HepG2 (cell line): ENCODE results near the gene ABCA2. TPM values are rescaled to one million over a fixed set of nuclear protein-coding genes. Genes with fewer than 3 reads are reported as not detected.

ENCODE experiments used
- CAMTA2 ChIP-seq: sonication (generic); formaldehyde crosslinking; IDR thresholded peaks from 2 replicates; pipeline ENCODE4 v1.4.0; 2020; ENCODE audit warnings: mild to moderate bottlenecking, missing genetic modification reagents, borderline replicate concordance
- E2F1 ChIP-seq: sonication (generic); formaldehyde crosslinking; IDR thresholded peaks from 2 replicates; pipeline ENCODE4 v1.5.0; 2020; ENCODE audit warnings: missing genetic modification reagents
- ELF1 ChIP-seq: sonication (generic); formaldehyde crosslinking; IDR thresholded peaks from 2 replicates; pipeline ENCODE4 v1.4.0; 2020; ENCODE audit warnings: missing genetic modification reagents
- HBP1 ChIP-seq: IDR thresholded peaks from 2 replicates; pipeline ENCODE4 v1.6.1; 2016; ENCODE audit warnings: low read depth, control low read depth
- HIVEP1 ChIP-seq: sonication (generic); formaldehyde crosslinking; IDR thresholded peaks from 2 replicates; pipeline ENCODE4 v1.4.0; 2020; ENCODE audit warnings: mild to moderate bottlenecking, missing genetic modification reagents
- HMG20B ChIP-seq: conservative IDR thresholded peaks from 2 replicates; pipeline ENCODE4 v1.6.1; 2016; ENCODE audit warnings: missing genetic modification reagents, missing compliant biosample characterization
- HOXA5 ChIP-seq: sonication (generic); formaldehyde crosslinking; IDR thresholded peaks from 2 replicates; pipeline ENCODE4 v1.4.0; 2020; ENCODE audit warnings: missing genetic modification reagents
- KMT2A ChIP-seq: sonication (generic); formaldehyde crosslinking; IDR thresholded peaks from 2 replicates; pipeline ENCODE4 v1.4.0; 2020; ENCODE audit warnings: missing genetic modification reagents
- MAFF ChIP-seq: IDR thresholded peaks from 2 replicates; pipeline ENCODE4 v1.6.1; 2011; ENCODE audit warnings: low read depth, low read length, improper control_type of control experiment
- MXD1 ChIP-seq: sonication (generic); formaldehyde crosslinking; IDR thresholded peaks from 2 replicates; pipeline ENCODE4 v1.4.0; 2020; ENCODE audit warnings: mild to moderate bottlenecking, missing genetic modification reagents
- PREB ChIP-seq: sonication (generic); formaldehyde crosslinking; IDR thresholded peaks from 2 replicates; pipeline ENCODE4 v1.4.0; 2020; ENCODE audit warnings: missing genetic modification reagents
- PRMT3 ChIP-seq: sonication (generic); formaldehyde crosslinking; IDR thresholded peaks from 2 replicates; pipeline ENCODE4 v1.8.1; 2022; ENCODE audit warnings: low read depth, mild to moderate bottlenecking, moderate library complexity, missing genetic modification reagents, borderline replicate concordance
- TFAP4 ChIP-seq: sonication (generic); IDR thresholded peaks from 2 replicates; pipeline ENCODE4 v1.6.1; 2016; ENCODE audit warnings: low read depth, borderline replicate concordance
- U2AF2 ChIP-seq: fragments of 200-400 bp; formaldehyde crosslinking; IDR thresholded peaks from 2 replicates; pipeline ENCODE4 v1.6.1; 2017; ENCODE audit warnings: low read depth, mild to moderate bottlenecking, low read length
- YEATS4 ChIP-seq: sonication (generic); formaldehyde crosslinking; IDR thresholded peaks from 2 replicates; pipeline ENCODE4 v1.4.0; 2020; ENCODE audit warnings: missing genetic modification reagents, borderline replicate concordance
- ZBTB33 ChIP-seq: sonication (generic); formaldehyde crosslinking; IDR thresholded peaks from 2 replicates; pipeline ENCODE4 v1.4.0; 2020; ENCODE audit warnings: missing genetic modification reagents
- ZBTB46 ChIP-seq: sonication (generic); formaldehyde crosslinking; IDR thresholded peaks from 2 replicates; pipeline ENCODE4 v1.4.0; 2020; ENCODE audit warnings: mild to moderate bottlenecking, missing genetic modification reagents, borderline replicate concordance
- ZFP90 ChIP-seq: sonication (generic); formaldehyde crosslinking; IDR thresholded peaks from 2 replicates; pipeline ENCODE4 v1.8.0; 2022; ENCODE audit warnings: missing genetic modification reagents, mild to moderate bottlenecking, inconsistent platforms, borderline replicate concordance
- ZNF598 ChIP-seq: sonication (generic); formaldehyde crosslinking; IDR thresholded peaks from 2 replicates; pipeline ENCODE4 v1.5.1; 2020; ENCODE audit warnings: mild to moderate bottlenecking, missing genetic modification reagents, borderline replicate concordance
- ZNF619 ChIP-seq: sonication (generic); formaldehyde crosslinking; IDR thresholded peaks from 2 replicates; pipeline ENCODE4 v1.4.0; 2020; ENCODE audit warnings: mild to moderate bottlenecking, missing genetic modification reagents
- polyA plus RNA-seq, 8 experiments: library from polyadenylated mRNA; depleted of rRNA in 3 of 8; stranded (reverse) in 7 of 8; unstranded in 1 of 8; fragments of >200 nt; fragmentation: Illumina TruSeq in 4 of 8; extraction: Trizol in 4 of 8; gene quantifications; 2 replicates each; pipeline versions ENCODE4 v1.2.1 to v1.2.3, GENCODE V29; 2011 to 2016; ENCODE audit warnings: low read depth in 4 of 8, missing spikeins in 1 of 8, mixed read lengths in 1 of 8; ENCODE audit not compliant: insufficient read depth in 1 of 8
- total RNA-seq, 5 experiments: library from RNA; depleted of rRNA; stranded (reverse); fragments of >200 nt; fragmentation: Illumina TruSeq; extraction: Trizol; gene quantifications; 2 replicates each; pipeline ENCODE4 v1.2.3, GENCODE V29; 2016; ENCODE audit warnings: low read depth in 1 of 5

ABCA2 gene
- total and polyA plus RNA-seq, 2 of the 13 experiments (the other 11 are each of a cell fraction or from before 2014, with no cell fraction given), result 2.9 to 19.2 TPM

- no peak for TF ChIP-seq ZNF619 (CRISPR knock-in tag)
- TF ChIP-seq YEATS4 (CRISPR knock-in tag), result peak; percentile 28; the same call in 1 of the 2 replicates
- TF ChIP-seq ZBTB33 (CRISPR knock-in tag), result no peak
- 0 out of 2 replicates have a peak, but pooled peaks have one; percentile 26 for TF ChIP-seq ZNF598 (CRISPR knock-in tag)
- no peak for TF ChIP-seq U2AF2
- TF ChIP-seq MXD1 (CRISPR knock-in tag), result peak; percentile 46
- TF ChIP-seq HMG20B (CRISPR knock-in tag), result no peak
- TF ChIP-seq KMT2A (CRISPR knock-in tag), result no peak
- no peak for TF ChIP-seq PRMT3
- TF ChIP-seq ZFP90 (CRISPR knock-in tag), result no peak
- TF ChIP-seq CAMTA2 (CRISPR knock-in tag), result no peak
- no peak for TF ChIP-seq MAFF
- no peak for TF ChIP-seq HOXA5 (CRISPR knock-in tag)
- TF ChIP-seq HBP1, result no peak
- TF ChIP-seq TFAP4, result peak; percentile 27; the same call in 1 of the 2 replicates
- TF ChIP-seq ELF1, result no peak
- TF ChIP-seq PREB (CRISPR knock-in tag), result no peak
- no peak for TF ChIP-seq E2F1 (CRISPR knock-in tag)
- peak; percentile 66; the same call in 1 of the 2 replicates for TF ChIP-seq HIVEP1 (CRISPR knock-in tag)
- TF ChIP-seq ZBTB46 (CRISPR knock-in tag), result no peak
These were observed 49.1 kb upstream of the ABCA2 start, which contains the start of gene UAP1L1 (continued) for GRCh38 chr9:137077010-137077747.
